DOHH2 (cell line): ENCODE results near the gene P2RY6.

Experiments
- EZH2phosphoT487 ChIP-seq: fragments of 200-600 bp; sonication (generic); IDR thresholded peaks from 2 replicates; pipeline ENCODE4 v1.6.1; 2017; ENCODE audit warnings: borderline replicate concordance, mild to moderate bottlenecking, antibody characterized with exemption, low read length, moderate library complexity, mixed read lengths
- TF ChIP-seq, protein P1 (sequence below): fragments of 200-600 bp; sonication (generic); IDR thresholded peaks from one replicate; pipeline ENCODE4 v1.5.1; 2014; ENCODE audit warnings: antibody characterized with exemption, mild to moderate bottlenecking, low read depth, low read length; ENCODE audit not compliant: poor library complexity, severe bottlenecking

DNA sequence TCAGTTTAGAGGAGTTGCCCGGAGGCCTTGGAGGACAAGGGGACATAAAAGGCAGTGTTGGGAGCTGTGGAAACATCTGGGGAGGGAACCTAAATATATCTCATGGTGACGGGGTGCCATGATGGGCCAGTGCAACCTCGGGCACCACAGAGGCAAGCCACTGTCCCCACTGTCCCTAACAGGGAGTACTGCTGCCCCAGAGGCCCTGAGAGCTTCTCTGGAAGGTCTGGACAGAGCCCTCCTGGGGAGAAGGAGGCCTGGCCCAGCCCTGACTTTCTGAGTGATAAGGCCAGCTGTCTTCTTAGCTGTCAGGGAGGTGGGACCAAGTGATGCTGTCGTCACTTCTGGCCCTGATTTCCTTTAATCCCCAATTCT is 5.5 kb upstream of the P2RY6 start:
- TF ChIP-seq, protein P1, sequence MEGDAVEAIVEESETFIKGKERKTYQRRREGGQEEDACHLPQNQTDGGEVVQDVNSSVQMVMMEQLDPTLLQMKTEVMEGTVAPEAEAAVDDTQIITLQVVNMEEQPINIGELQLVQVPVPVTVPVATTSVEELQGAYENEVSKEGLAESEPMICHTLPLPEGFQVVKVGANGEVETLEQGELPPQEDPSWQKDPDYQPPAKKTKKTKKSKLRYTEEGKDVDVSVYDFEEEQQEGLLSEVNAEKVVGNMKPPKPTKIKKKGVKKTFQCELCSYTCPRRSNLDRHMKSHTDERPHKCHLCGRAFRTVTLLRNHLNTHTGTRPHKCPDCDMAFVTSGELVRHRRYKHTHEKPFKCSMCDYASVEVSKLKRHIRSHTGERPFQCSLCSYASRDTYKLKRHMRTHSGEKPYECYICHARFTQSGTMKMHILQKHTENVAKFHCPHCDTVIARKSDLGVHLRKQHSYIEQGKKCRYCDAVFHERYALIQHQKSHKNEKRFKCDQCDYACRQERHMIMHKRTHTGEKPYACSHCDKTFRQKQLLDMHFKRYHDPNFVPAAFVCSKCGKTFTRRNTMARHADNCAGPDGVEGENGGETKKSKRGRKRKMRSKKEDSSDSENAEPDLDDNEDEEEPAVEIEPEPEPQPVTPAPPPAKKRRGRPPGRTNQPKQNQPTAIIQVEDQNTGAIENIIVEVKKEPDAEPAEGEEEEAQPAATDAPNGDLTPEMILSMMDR, result no peak
- no peak for TF ChIP-seq EZH2phosphoT487
